ENCODE results near the gene TBCEL. TPM values are rescaled to one million over a fixed set of nuclear protein-coding genes. Genes with fewer than 3 reads are reported as not detected.

Gene TBCEL
- total RNA-seq, 1 donor from 2014 or later: 8.7 TPM

GRCh38 chr11:121090145-121090721 lies 66.3 kb downstream of the TBCEL start:
- no peak for DNase-seq
- intact Hi-C loops (cut with micrococcal nuclease): no loop called here
- Mint-ChIP-seq H3K9me3 (no peaks in the 10 kb centered on the region), H3K4me1 (no peaks in the 10 kb centered on the region), H3K36me3 (ENCODE audit: low read depth) (peaks cover 9% of the 10 kb centered on the region), H3K27ac (no peak overlapping the region), H3K4me3 (no peak overlapping the region), H3K27me3 (no peaks in the 10 kb centered on the region)

- Mint-ChIP-seq H3K4me3 (no peak overlapping the region), H3K4me1 (no peaks in the 10 kb centered on the region), H3K9me3 (peaks cover 3% of the 10 kb centered on the region), H3K36me3 (ENCODE audit: low read depth) (peaks cover 7% of the 10 kb centered on the region), H3K27me3 (no peaks in the 10 kb centered on the region), H3K27ac (no peak overlapping the region)
- DNase-seq: no peak
- intact Hi-C loops (cut with micrococcal nuclease): no loop called here
These were observed 67.7 kb downstream of the TBCEL start for GRCh38 chr11:121091492-121092152.

DNA sequence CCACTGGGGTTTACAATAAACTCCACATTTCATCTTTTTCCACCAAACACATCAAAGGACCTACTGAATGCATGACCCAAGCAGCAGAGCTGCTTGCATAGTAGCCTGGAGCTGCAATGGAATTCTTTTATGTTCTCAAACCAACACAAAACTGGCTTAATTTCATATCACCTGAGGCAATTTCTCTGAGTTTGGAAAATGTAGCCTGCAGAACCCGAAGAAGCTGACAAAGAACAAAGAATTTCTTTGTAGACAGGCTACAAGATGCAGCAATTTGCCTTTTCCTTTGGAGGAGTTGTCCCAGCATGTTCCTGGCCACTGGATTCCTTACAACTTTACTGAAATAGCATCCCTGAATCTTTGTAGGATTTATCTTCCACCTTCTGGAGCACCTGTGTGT lies 71.7 kb downstream of the TBCEL start:
- intact Hi-C loops (cut with micrococcal nuclease): no loop called here
- H3K4me3 Mint-ChIP-seq: no peak overlapping the region
- no peaks in the 10 kb centered on the region for H3K4me1 Mint-ChIP-seq
- H3K27me3 Mint-ChIP-seq: peaks cover 3% of the 10 kb centered on the region
- H3K9me3 Mint-ChIP-seq: peaks cover 3% of the 10 kb centered on the region
- H3K27ac Mint-ChIP-seq: no peak overlapping the region
- H3K36me3 Mint-ChIP-seq (ENCODE audit: low read depth): no peaks in the 10 kb centered on the region
- DNase-seq: no peak

GRCh38 chr11:121099364-121099763 lies 75.5 kb downstream of the TBCEL start:
- intact Hi-C loops (cut with micrococcal nuclease): no loop called here
- Mint-ChIP-seq H3K36me3 (ENCODE audit: low read depth) (no peaks in the 10 kb centered on the region), H3K27me3 (peaks cover 4% of the 10 kb centered on the region), H3K4me3 (no peak overlapping the region), H3K27ac (no peak overlapping the region), H3K4me1 (no peaks in the 10 kb centered on the region), H3K9me3 (peaks cover 3% of the 10 kb centered on the region)
- DNase-seq: no peak

DNA sequence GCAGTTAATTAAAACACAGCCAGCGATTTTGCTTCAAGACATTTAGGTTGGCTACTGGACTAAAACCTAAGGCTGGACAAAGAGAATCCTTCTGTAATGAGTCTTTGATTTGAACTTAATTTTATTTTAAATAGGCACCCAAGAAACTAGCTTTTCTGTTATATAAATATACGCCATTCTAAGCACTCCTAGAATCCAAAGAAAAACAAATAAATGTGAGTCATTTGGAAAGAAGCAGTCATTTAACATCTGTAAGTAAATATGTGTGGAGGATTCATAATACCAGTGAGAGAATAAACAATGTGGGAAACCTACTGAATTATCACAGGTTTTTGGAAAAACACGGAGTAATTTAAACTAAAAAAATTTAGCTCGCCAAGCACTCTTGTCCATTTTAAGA lies 76.0 kb downstream of the TBCEL start:
- no peak overlapping the region for H3K4me3 Mint-ChIP-seq
- peaks cover 4% of the 10 kb centered on the region for H3K27me3 Mint-ChIP-seq
- intact Hi-C loops (cut with micrococcal nuclease): no loop called here
- H3K9me3 Mint-ChIP-seq: peaks cover 3% of the 10 kb centered on the region
- no peak for DNase-seq
- H3K27ac Mint-ChIP-seq: no peak overlapping the region
- no peaks in the 10 kb centered on the region for H3K36me3 Mint-ChIP-seq (ENCODE audit: low read depth)
- no peaks in the 10 kb centered on the region for H3K4me1 Mint-ChIP-seq

DNA sequence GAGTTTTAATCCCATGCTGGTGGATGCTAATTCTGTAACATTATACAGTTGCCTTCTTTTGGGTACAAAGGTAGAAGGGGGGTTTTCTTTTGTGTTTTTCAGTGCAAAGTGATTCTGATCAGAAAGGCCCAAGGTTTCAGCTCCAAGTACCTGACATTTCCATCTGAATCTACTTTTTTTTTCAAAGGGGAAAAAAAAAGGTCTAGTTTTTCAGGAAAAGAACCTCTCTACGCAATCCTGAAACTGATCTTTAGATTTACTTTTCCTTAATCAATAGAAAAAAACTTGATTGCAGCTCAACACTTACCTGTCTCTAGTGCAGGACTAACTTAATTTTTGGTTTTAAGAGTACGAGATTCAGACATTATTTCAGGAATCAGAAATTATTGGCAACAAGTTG lies 77.0 kb downstream of the TBCEL start, which contains the start of gene TECTA:
TECTA (plus strand) TSS at position 301 of the 400 bp plus-strand sequence. CDS start 1,423 bp downstream, outside the sequence.
- DNase-seq: no peak
- Mint-ChIP-seq H3K27me3 (peaks cover 4% of the 10 kb centered on the region), H3K4me1 (no peaks in the 10 kb centered on the region), H3K9me3 (peaks cover 3% of the 10 kb centered on the region), H3K4me3 (no peak within 1 kb of the TSS), H3K27ac (no peak within 1 kb of the TSS), H3K36me3 (ENCODE audit: low read depth) (no peaks in the 10 kb centered on the region)
- intact Hi-C loops (cut with micrococcal nuclease): no loop called here

DNA sequence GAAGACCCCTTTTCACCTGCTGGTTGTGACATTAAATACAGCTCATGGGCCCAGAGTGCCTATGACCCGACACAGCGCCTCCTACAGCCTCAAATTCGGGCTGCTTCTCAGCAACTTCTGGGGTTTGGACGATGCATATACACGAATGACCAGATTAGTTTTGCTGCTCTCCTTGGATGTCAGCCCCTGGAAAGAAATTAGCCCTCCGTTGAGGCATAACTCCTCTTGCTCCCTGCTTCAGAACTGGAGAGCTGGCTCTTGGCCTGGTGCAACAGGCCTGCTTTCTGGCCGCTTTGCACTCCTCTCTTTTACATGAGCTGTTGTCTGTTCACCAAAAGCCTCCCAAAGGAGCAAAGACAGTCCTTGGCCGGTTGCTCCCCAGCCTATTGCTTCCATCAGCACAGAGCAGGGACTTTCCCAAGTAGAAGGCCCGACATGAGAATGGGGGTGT lies 80.4 kb downstream of the TBCEL start:
- intact Hi-C loops (cut with micrococcal nuclease): no loop called here
- Mint-ChIP-seq H3K4me3 (no peak overlapping the region), H3K9me3 (no peaks in the 10 kb centered on the region), H3K4me1 (no peaks in the 10 kb centered on the region), H3K36me3 (ENCODE audit: low read depth) (no peaks in the 10 kb centered on the region), H3K27me3 (peaks cover 6% of the 10 kb centered on the region), H3K27ac (no peak overlapping the region)
- DNase-seq: no peak

DNA sequence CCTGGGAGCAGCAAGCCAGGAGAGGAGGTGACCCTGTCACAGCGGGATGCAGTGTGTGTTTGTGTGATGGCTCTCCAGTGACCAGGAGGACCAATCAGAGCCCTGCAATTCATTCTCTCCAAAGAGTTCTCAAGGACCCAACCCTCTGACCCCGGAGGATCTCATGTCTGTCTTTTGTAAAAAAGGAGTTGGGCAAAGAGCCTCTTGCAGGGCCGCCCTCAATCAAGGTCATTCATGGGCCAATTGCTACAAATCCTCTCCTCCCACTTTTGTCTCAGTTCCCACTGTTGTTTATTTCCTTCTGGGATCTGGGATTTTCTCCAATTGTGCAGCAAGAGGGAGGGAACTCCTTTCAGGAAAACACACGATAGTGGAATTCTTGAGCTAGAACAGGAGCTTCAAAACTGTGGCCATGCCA lies 81.2 kb downstream of the TBCEL start:
- H3K36me3 Mint-ChIP-seq (ENCODE audit: low read depth): no peaks in the 10 kb centered on the region
- peaks cover 12% of the 10 kb centered on the region for H3K27me3 Mint-ChIP-seq
- no peaks in the 10 kb centered on the region for H3K4me1 Mint-ChIP-seq
- no peaks in the 10 kb centered on the region for H3K9me3 Mint-ChIP-seq
- no peak overlapping the region for H3K27ac Mint-ChIP-seq
- H3K4me3 Mint-ChIP-seq: no peak overlapping the region
- intact Hi-C loops (cut with micrococcal nuclease): no loop called here
- DNase-seq: no peak

DNA sequence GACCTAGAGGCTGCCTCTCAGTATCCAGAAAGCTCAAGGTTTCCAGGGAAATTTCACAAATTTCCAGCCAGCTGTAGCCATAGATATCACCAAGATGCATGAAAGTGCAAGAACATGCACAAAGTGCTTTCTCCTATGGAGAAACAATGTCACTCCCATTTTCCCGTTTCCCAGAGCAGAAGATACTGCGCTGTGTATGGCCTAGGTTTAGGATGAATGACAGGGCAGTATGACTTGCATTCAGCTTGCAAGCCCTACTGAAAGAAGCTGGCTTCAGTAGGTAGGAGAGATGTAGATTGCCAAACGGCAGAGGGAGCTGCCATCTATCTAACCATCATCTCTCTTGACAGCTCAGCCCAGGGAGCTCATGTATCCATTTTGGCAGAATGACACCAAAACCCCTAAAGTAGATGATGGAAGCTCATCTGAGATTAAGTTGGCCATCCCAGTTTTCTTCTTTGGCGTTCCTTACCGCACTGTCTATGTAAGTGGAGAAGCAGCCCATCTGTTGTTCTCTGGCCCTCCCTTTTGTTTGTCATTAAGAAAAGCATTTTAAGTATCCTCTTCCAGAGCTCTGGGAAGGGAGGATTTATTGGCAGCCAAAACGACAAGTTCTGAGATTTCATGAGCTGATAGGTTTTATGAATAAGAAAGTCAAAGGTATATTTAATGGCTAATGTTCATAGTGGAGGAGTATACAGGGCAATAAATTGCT lies 81.7 kb downstream of the TBCEL start:
- no peaks in the 10 kb centered on the region for H3K9me3 Mint-ChIP-seq
- DNase-seq: no peak
- intact Hi-C loops (cut with micrococcal nuclease): no loop called here
- H3K27ac Mint-ChIP-seq: no peak overlapping the region
- peaks cover 13% of the 10 kb centered on the region for H3K27me3 Mint-ChIP-seq
- no peaks in the 10 kb centered on the region for H3K36me3 Mint-ChIP-seq (ENCODE audit: low read depth)
- no peaks in the 10 kb centered on the region for H3K4me1 Mint-ChIP-seq
- no peak overlapping the region for H3K4me3 Mint-ChIP-seq

- no peak for DNase-seq
- H3K27ac Mint-ChIP-seq: no peak overlapping the region
- H3K36me3 Mint-ChIP-seq (ENCODE audit: low read depth): no peaks in the 10 kb centered on the region
- H3K27me3 Mint-ChIP-seq: peaks cover 20% of the 10 kb centered on the region
- H3K9me3 Mint-ChIP-seq: no peaks in the 10 kb centered on the region
- intact Hi-C loops (cut with micrococcal nuclease): no loop called here
- no peak overlapping the region for H3K4me3 Mint-ChIP-seq
- H3K4me1 Mint-ChIP-seq: no peaks in the 10 kb centered on the region
These were observed 82.9 kb downstream of the TBCEL start for GRCh38 chr11:121106812-121107211.

DNA sequence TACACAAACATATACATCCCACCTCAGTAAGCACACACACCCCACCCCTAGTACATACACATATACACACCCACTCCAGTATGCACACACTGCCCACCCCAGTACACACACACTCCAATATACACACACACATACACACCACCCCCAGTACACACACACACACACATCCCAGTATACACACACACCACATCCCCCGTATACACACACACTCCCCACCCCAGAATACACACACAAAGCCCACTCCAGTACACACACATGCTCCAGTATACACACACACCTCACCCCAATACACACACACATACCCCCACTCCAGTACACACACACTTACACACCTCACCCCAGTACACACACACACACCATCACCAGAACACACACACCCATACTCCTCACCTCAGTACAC lies 84.5 kb downstream of the TBCEL start:
- Mint-ChIP-seq H3K36me3 (ENCODE audit: low read depth) (no peaks in the 10 kb centered on the region), H3K9me3 (no peaks in the 10 kb centered on the region), H3K4me3 (no peak overlapping the region), H3K4me1 (no peaks in the 10 kb centered on the region), H3K27ac (no peak overlapping the region), H3K27me3 (peaks cover 26% of the 10 kb centered on the region)
- DNase-seq: no peak
- intact Hi-C loops (cut with micrococcal nuclease): no loop called here

GRCh38 chr11:121109471-121109870 lies 85.6 kb downstream of the TBCEL start:
- no peak overlapping the region for H3K4me3 Mint-ChIP-seq
- no peaks in the 10 kb centered on the region for H3K9me3 Mint-ChIP-seq
- H3K4me1 Mint-ChIP-seq: no peaks in the 10 kb centered on the region
- intact Hi-C loops (cut with micrococcal nuclease): no loop called here
- H3K36me3 Mint-ChIP-seq (ENCODE audit: low read depth): no peaks in the 10 kb centered on the region
- H3K27ac Mint-ChIP-seq: no peak overlapping the region
- peaks cover 26% of the 10 kb centered on the region for H3K27me3 Mint-ChIP-seq
- no peak for DNase-seq

DNA sequence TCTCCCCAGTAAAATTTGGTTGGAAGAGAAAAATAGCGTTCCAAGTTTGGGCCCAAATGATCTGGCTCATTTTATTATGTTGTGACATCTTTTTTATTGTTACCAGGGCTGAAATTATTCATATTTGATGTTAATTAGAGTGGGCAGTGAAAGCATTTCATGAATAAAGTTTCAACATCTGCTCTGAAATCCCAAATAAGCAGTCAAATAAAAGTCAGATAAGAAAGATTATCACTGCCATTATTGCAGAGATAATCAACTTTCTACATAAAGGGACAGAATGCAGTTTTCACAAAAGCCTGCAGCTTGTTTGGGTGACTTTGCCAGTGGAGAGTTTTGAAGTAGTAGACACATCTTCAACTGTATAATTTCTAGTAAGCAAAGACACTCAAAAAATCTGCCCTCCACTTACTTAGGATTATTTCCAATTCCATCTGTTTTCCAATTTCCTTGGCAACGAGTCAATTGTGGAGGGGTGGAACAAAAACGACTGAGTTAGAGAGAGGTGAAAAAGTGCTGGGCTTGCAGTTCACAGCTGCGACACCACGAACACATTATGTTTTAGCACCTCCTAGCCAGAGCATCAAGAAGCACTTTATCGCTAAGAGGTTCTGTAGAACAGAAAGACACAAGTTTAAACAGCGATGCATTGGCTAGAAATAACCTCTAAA lies 86.1 kb downstream of the TBCEL start:
- DNase-seq: no peak
- intact Hi-C loops (cut with micrococcal nuclease): loop anchor here (5.0 to 10.0 kb wide), 3 partner anchors 83 to 155 kb away; no protein-coding TSS in a partner anchor
- no peaks in the 10 kb centered on the region for H3K9me3 Mint-ChIP-seq
- peaks cover 26% of the 10 kb centered on the region for H3K27me3 Mint-ChIP-seq
- no peak overlapping the region for H3K4me3 Mint-ChIP-seq
- H3K4me1 Mint-ChIP-seq: no peaks in the 10 kb centered on the region
- no peak overlapping the region for H3K27ac Mint-ChIP-seq
- H3K36me3 Mint-ChIP-seq (ENCODE audit: low read depth): no peaks in the 10 kb centered on the region
